ENCODE data around the gene FGFBP1.

FGFBP1 gene

DNA sequence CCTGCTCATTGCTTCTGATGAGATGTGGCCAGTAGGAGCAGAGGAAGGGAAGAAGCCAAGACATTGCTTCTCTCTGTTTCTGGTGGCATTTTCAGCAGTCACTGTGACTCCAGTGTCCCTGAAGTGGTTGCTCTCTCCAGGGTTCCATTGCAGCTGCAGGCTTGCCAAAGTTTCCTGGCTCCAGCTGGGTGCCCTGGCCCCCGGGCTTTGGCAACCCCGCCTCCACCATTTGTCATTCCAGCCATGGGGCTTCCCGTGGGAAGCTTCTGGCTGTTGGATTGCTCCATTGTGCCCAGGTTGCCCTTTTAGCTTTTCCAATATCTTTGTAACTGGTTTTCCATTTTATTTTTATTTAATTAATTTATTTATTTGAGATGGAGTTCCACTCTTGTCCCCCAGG lies 12.7 kb downstream of the FGFBP1 start:
- H3K27ac ChIP-seq = no peak overlapping the region
- no peak overlapping the region for H3K9ac ChIP-seq
- no peaks in the 10 kb centered on the region for H3K27me3 ChIP-seq (ENCODE audit: control insufficient read depth, insufficient read depth, low read length)
- no peak overlapping the region for H3K4me2 ChIP-seq (ENCODE audit: low read length)
- no peaks in the 10 kb centered on the region for H3K9me3 ChIP-seq (ENCODE audit: control insufficient read depth, low read length)
- H2AFZ ChIP-seq = no peak overlapping the region
- TF ChIP-seq, protein P1, sequence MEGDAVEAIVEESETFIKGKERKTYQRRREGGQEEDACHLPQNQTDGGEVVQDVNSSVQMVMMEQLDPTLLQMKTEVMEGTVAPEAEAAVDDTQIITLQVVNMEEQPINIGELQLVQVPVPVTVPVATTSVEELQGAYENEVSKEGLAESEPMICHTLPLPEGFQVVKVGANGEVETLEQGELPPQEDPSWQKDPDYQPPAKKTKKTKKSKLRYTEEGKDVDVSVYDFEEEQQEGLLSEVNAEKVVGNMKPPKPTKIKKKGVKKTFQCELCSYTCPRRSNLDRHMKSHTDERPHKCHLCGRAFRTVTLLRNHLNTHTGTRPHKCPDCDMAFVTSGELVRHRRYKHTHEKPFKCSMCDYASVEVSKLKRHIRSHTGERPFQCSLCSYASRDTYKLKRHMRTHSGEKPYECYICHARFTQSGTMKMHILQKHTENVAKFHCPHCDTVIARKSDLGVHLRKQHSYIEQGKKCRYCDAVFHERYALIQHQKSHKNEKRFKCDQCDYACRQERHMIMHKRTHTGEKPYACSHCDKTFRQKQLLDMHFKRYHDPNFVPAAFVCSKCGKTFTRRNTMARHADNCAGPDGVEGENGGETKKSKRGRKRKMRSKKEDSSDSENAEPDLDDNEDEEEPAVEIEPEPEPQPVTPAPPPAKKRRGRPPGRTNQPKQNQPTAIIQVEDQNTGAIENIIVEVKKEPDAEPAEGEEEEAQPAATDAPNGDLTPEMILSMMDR (IDR thresholded peaks at IDR 0.05) = no peak
- H3K79me2 ChIP-seq = no peaks in the 10 kb centered on the region
- H3K36me3 ChIP-seq (ENCODE audit: control insufficient read depth, insufficient read depth, low read length) = no peaks in the 10 kb centered on the region
- H3K4me1 ChIP-seq = no peaks in the 10 kb centered on the region
- no peak overlapping the region for H3K4me3 ChIP-seq (ENCODE audit: low read depth, low read length)

DNA sequence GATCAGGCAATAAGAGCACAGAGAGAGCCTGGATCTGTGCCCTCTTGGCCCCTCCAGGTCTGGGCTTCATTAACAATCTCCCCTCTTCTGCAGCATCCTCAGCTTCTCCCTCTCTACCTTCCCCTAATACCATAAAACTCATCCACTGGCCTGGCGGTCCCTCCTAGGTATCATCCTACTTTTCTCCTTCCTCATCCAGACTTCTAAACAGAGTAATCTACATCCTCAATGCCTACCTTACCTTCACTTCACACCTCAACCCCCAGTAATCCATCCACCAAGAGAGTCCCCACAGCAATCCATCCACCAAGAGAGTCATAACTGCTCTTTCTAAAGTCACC lies 17.0 kb downstream of the FGFBP1 start:
- Histone ChIP-seq H3K27ac (no peak overlapping the region), H3K4me1 (no peaks in the 10 kb centered on the region), H3K9me3 (ENCODE audit: control insufficient read depth, low read length) (no peaks in the 10 kb centered on the region), H3K9ac (no peak overlapping the region), H3K4me2 (ENCODE audit: low read length) (no peak overlapping the region), H2AFZ (no peak overlapping the region), H3K79me2 (no peaks in the 10 kb centered on the region), H3K27me3 (ENCODE audit: control insufficient read depth, insufficient read depth, low read length) (no peaks in the 10 kb centered on the region), H3K4me3 (ENCODE audit: low read depth, low read length) (no peak overlapping the region), H3K36me3 (ENCODE audit: control insufficient read depth, insufficient read depth, low read length) (no peaks in the 10 kb centered on the region)
- TF ChIP-seq, protein P1 (IDR thresholded peaks at IDR 0.05) = no peak

DNA sequence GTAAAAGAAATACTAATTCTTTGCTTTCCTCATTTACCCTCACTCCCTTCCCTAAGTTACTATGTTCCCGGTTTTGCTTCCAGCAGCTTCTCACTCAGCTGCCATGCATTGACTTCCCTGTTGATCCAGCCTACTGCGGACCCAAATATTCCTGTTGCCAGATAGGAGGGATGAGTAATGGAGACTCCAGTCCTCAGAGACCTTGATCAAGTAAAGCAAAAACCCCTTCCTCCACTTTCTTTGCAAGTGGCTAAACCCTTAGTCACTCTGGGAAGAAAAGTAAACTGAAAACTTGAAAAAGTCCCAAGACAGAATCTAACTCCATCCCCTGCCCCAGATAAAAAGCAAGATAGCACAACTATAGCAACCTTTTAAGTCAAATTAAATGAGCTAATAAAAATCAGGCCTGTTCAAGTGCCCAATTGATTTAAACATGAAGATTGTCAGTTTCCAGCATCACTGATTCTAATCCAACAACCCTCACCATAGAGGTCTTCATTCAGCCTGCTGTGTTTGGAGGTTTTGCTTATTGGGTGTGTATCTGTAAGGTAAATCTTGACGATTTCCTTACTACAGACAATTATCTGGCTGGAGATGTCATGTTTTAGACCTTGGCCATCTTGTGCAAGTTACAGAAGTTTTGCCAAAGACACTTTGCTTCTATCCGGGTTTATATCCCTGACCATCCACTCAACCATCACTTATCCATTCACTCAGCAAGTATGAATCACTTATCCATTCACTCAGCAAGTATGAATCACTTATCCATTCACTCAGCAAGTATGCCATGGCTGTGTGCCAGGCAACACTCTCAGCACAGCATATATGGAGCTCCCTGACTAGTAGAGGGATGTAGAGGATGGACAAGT lies 17.6 kb downstream of the FGFBP1 start:
- no peak overlapping the region for H3K4me3 ChIP-seq (ENCODE audit: low read depth, low read length)
- TF ChIP-seq, protein P1 (IDR thresholded peaks at IDR 0.05) = no peak
- no peaks in the 10 kb centered on the region for H3K36me3 ChIP-seq (ENCODE audit: control insufficient read depth, insufficient read depth, low read length)
- no peak overlapping the region for H3K4me2 ChIP-seq (ENCODE audit: low read length)
- no peaks in the 10 kb centered on the region for H3K9me3 ChIP-seq (ENCODE audit: control insufficient read depth, low read length)
- H3K27ac ChIP-seq = no peak overlapping the region
- no peak overlapping the region for H3K9ac ChIP-seq
- H3K4me1 ChIP-seq = no peaks in the 10 kb centered on the region
- no peak overlapping the region for H2AFZ ChIP-seq
- H3K79me2 ChIP-seq = no peaks in the 10 kb centered on the region
- H3K27me3 ChIP-seq (ENCODE audit: control insufficient read depth, insufficient read depth, low read length) = no peaks in the 10 kb centered on the region

DNA sequence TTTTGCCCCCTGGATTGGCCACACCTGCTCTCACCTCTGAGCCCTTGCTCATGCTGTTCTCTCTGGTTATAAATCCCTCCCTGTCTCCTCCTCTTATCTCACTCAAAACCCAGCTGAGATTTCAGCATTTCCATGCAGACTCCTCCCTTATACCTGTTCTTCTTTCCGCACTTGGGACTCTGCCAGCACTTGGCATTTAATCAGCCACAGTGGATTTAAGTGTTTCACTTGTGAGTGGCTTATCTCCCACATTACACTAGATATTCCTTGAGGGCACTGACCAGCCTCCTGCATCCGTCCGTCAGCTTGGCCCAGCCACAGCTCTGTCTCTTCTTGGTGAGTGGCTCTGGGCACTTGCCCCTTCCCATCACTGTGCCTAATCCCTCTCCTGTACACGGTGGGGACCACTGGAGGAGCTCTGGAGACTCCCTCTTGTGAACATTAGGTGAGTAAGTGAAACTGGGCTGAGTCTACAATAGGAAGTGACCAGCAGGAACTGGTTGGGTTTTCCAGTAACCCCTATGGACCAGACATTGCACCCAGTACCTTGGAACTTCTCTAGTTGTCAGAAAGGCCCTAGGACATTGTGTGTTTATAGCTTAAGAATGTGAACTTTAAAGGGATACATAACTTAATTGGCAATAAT lies 19.9 kb downstream of the FGFBP1 start:
- Histone ChIP-seq H3K9me3 (ENCODE audit: control insufficient read depth, low read length) (no peaks in the 10 kb centered on the region), H3K27me3 (ENCODE audit: control insufficient read depth, insufficient read depth, low read length) (no peaks in the 10 kb centered on the region), H3K9ac (no peak overlapping the region), H3K27ac (no peak overlapping the region), H3K4me3 (ENCODE audit: low read depth, low read length) (no peak overlapping the region), H3K36me3 (ENCODE audit: control insufficient read depth, insufficient read depth, low read length) (no peaks in the 10 kb centered on the region), H3K4me1 (no peaks in the 10 kb centered on the region), H3K79me2 (no peaks in the 10 kb centered on the region), H3K4me2 (ENCODE audit: low read length) (no peak overlapping the region), H2AFZ (no peak overlapping the region)
- TF ChIP-seq, protein P1 (IDR thresholded peaks at IDR 0.05) = no peak
